Upper lobe of left lung (tissue), 4 donors: ENCODE results near the gene MRPS33.

Experiments
- POLR2AphosphoS5 ChIP-seq, 2 donors: sonication (generic); formaldehyde crosslinking; IDR thresholded peaks; one replicate each; pipeline ENCODE4 v1.5.1; 2017; ENCODE audit warnings: antibody characterized with exemption in 2 of 2
- TF ChIP-seq, protein P1 (sequence below), 6 experiments: fragments of 450-650 bp in 4 of 6; fragments of 200-600 bp in 2 of 6; sonication (generic) in 2 of 6; IDR thresholded peaks; one replicate each; pipeline ENCODE4 v1.5.1; 2016 to 2019; ENCODE audit warnings: antibody characterized with exemption in 6 of 6

DNA sequence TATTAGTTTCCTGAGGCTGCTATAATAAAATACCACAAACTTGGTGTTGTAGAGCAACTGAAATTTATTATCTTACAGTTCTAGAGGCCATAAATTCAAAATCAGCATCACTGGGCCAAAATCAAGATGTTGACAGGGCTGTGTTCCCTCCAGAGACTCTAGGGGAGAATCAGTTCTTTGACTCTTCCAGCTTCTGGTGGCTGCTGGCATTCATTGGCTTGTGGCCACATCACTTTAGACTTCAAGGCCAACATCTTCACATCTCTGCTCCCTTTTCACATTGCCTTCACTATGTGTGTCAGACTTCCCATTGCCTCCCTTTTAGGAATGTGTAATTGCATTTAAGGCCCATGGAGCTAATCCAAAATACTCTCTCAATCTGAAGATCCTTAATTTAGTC is 1.6 kb upstream of the MRPS33 start:
- TF ChIP-seq, protein P1, sequence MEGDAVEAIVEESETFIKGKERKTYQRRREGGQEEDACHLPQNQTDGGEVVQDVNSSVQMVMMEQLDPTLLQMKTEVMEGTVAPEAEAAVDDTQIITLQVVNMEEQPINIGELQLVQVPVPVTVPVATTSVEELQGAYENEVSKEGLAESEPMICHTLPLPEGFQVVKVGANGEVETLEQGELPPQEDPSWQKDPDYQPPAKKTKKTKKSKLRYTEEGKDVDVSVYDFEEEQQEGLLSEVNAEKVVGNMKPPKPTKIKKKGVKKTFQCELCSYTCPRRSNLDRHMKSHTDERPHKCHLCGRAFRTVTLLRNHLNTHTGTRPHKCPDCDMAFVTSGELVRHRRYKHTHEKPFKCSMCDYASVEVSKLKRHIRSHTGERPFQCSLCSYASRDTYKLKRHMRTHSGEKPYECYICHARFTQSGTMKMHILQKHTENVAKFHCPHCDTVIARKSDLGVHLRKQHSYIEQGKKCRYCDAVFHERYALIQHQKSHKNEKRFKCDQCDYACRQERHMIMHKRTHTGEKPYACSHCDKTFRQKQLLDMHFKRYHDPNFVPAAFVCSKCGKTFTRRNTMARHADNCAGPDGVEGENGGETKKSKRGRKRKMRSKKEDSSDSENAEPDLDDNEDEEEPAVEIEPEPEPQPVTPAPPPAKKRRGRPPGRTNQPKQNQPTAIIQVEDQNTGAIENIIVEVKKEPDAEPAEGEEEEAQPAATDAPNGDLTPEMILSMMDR (IDR thresholded peaks at IDR 0.05) = no peak
- no peak for TF ChIP-seq POLR2AphosphoS5 (IDR thresholded peaks at IDR 0.05)
